Measurements from ENCODE around the gene HPCAL1.
A peak's percentile ranks its signal among the peaks of the same experiment; 100 is the strongest.

The HPCAL1 gene

DNA sequence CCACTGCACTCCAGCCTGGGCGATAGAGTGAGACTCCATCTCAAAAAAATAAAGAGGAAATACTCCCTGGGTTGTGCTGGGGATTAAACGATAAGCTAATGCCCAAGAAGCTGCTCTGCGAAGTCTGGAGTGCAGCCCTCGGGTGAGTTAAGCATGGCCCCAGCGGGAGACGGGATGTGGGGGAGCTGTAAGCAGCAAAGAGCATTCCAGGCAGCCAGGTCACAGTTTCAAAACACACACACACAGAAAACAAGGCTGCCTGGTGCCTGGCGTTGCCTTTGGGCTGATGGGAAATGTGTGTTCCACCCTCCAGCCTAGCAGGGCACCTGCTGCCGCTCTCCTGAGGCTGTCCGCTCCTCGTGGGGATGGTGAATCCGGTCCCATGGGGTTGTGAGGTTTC, 121.3 kb downstream of the HPCAL1 start:
- DNase-seq (ENCODE audit: low read depth in 2 of 2): peak; percentile 86 to 93
- H3K4me3 ChIP-seq (replicated peaks in 1 of 2; ENCODE audit: low read depth in 2 of 2, low read length in 2 of 2): no peak overlapping the region
- TF ChIP-seq, protein P1, sequence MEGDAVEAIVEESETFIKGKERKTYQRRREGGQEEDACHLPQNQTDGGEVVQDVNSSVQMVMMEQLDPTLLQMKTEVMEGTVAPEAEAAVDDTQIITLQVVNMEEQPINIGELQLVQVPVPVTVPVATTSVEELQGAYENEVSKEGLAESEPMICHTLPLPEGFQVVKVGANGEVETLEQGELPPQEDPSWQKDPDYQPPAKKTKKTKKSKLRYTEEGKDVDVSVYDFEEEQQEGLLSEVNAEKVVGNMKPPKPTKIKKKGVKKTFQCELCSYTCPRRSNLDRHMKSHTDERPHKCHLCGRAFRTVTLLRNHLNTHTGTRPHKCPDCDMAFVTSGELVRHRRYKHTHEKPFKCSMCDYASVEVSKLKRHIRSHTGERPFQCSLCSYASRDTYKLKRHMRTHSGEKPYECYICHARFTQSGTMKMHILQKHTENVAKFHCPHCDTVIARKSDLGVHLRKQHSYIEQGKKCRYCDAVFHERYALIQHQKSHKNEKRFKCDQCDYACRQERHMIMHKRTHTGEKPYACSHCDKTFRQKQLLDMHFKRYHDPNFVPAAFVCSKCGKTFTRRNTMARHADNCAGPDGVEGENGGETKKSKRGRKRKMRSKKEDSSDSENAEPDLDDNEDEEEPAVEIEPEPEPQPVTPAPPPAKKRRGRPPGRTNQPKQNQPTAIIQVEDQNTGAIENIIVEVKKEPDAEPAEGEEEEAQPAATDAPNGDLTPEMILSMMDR (IDR thresholded peaks at IDR 0.05; ENCODE audit: low read depth, low read length): no peak

DNA sequence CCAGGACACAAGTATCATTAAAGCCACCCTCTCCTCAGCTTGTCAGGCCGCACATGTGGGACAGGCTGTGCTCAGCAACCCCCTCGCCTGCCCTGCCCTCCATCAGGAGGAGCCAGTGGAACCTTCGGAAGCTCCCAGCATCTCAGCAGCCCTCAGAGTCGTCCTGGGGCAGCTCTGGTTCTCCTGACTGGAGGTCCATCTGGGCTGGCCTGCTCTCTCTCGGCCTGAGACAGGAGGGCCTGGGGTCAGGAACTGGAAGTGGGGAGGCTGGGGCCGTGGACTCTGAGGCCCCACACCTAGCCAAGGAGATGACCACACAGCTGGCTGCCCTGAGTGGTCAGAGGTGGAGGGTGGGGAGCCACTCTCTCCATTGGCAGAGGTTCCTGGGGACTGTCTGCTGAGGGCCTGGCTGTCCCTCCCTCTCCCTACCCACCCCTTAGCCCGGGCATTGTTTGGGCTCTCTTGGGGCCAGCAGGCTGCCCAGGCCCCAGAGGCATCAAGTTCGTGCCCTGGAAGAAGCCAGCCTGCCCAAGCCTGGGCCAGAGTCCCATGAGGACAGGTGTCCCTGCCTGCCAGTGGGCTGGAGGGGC, 122.3 kb downstream of the HPCAL1 start:
- no peak for DNase-seq (ENCODE audit: low read depth in 2 of 2)
- H3K4me3 ChIP-seq (replicated peaks in 1 of 2; ENCODE audit: low read depth in 2 of 2, low read length in 2 of 2): no peak overlapping the region
- TF ChIP-seq, protein P1 (IDR thresholded peaks at IDR 0.05; ENCODE audit: low read depth, low read length): no peak

DNA sequence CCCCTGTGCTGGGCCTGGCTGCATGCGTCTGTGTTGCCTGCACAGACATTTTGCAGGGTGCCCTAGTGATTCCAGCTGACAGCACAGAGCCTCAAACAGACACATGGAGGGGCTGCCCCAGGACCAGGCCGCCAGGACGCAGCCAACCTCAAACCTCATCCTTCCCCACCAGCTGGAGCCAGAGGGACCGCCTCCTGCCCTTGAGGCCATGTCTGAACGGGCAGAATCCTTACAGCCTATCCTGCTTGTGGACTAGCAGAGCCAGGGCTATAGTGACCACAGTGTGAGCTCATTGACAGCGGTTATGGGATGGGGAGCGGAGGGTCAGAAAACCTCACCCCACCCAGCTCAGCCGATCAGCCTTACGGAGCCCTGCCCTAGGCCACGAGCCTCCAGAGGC, 123.0 kb downstream of the HPCAL1 start:
- DNase-seq (ENCODE audit: low read depth in 2 of 2): no peak
- no peak overlapping the region for H3K4me3 ChIP-seq (replicated peaks in 1 of 2; ENCODE audit: low read depth in 2 of 2, low read length in 2 of 2)
- TF ChIP-seq, protein P1 (IDR thresholded peaks at IDR 0.05; ENCODE audit: low read depth, low read length): no peak

DNA sequence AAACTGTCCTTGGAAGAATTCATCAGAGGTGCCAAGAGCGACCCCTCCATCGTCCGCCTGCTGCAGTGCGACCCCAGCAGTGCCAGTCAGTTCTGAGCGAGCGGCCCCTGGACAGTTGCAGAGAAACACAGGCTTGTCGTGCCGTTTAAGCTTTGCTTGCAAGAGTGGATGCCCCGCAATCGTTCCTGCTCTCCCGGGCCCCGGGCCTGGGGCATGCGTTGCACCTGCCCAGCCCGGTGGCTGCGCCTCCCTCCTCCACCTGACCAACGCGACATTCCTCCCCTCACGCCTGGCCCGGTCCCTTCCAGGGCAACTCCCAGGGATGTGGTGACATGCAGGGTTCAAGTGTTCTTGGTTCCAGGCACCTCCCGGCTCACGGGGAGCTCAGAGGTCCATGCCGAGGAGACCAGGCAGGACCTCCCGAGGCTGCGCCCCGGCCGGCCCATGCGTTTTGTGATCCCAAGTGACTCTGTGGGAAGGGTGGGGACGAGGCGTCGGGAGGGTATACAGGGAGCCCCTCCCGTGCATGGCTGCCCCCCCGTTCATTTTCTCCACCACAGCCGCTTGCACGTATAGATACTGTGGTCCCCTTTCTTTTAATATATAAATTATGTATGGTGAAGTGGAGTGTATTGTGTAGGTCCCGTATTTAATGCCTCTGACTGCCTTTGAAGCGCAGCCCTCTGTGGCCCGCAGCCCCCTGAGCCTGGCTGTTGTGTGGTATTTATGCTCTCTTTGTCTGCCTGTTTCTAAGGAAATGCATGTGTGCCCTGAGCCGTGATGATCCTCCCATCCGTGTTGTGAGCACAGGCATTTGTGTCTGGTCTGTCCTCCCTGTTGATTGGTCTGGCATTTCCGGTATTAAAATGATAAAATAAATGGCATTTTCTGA, 124.3 kb downstream of the HPCAL1 start:
- no peak for DNase-seq (ENCODE audit: low read depth in 2 of 2)
- TF ChIP-seq, protein P1 (IDR thresholded peaks at IDR 0.05; ENCODE audit: low read depth, low read length): no peak
- H3K4me3 ChIP-seq (replicated peaks in 1 of 2; ENCODE audit: low read depth in 2 of 2, low read length in 2 of 2): no peak overlapping the region

DNA sequence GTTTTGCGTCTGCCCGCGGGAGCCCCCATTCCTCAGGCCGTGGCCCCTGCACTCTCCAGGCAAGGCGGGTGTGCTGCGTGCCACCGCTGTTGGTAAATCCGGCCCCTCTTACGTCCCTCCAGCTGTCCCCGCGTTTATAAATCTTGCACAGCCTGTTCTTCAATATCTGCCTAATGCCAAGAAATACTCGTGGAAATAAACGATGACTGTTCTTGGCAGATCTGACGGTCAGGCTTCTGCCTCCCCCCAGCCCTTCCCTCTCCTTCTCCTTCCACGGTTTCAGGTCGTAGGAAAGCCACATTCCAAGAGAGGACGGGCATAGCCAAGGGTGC, 124.9 kb downstream of the HPCAL1 start:
- DNase-seq (ENCODE audit: low read depth in 2 of 2): peak in 1 of 2 donors; percentile 28
- no peak overlapping the region for H3K4me3 ChIP-seq (replicated peaks in 1 of 2; ENCODE audit: low read depth in 2 of 2, low read length in 2 of 2)
- TF ChIP-seq, protein P1 (IDR thresholded peaks at IDR 0.05; ENCODE audit: low read depth, low read length): no peak

DNA sequence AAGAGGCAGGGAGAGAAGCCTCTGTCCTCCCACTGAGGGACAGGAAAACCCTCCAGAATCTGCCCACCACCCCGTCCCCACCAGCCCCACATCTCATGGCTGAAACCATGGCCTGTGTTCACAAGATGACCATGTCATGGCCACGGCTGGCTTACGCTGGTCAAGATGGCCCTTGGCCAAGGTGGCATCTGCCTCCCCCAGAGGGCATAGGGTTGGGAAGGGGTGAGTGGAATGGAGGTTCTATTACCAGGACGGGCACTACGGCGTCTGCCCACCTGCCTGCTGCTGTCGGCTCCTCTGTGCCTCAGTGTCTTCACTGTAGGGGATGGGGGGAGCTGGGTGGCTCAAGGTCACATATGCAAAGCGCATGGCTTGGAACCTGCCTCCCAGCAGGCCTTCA, 125.7 kb downstream of the HPCAL1 start:
- H3K4me3 ChIP-seq (replicated peaks in 1 of 2; ENCODE audit: low read depth in 2 of 2, low read length in 2 of 2): no peak overlapping the region
- TF ChIP-seq, protein P1 (IDR thresholded peaks at IDR 0.05; ENCODE audit: low read depth, low read length): no peak
- no peak for DNase-seq (ENCODE audit: low read depth in 2 of 2)
